IMR-90 (cell line): ENCODE data around the gene BAZ2B. TPM values are rescaled to one million over a fixed set of nuclear protein-coding genes. Genes with fewer than 3 reads are reported as not detected.

ENCODE experiments used
- ATAC-seq: fragments of 200-7000 bp; cut with Tn5 transposase; 2 replicates; pipeline ENCODE4 v1.9.1; 2020; ENCODE audit warnings: low read depth, mild to moderate bottlenecking, moderate library complexity
- BruUV-seq: library from RNA; stranded (reverse); fragments of 400-500 nt; replicated peaks from 2 replicates; lab custom pipeline; 2021; lab: Mats Ljungman, UMichigan
- CTCF ChIA-PET: fragments of 300-600 bp; formaldehyde crosslinking; extraction: SDS; loops from one replicate; lab custom pipeline; 2021; ENCODE audit warnings: antibody characterized with exemption; lab: Yijun Ruan, JAX
- POLR2A ChIA-PET: fragments of 300-600 bp; sonication (Branson Sonifier 250); formaldehyde crosslinking; loops from one replicate; lab custom pipeline; 2022; ENCODE audit warnings: antibody characterized with exemption; ENCODE audit not compliant: unreplicated experiment; lab: Charles Lee
- DNase-seq: peaks from one replicate; pipeline ENCODE4 v3.0.0; 2013
- H2AFZ ChIP-seq: replicated peaks from 2 replicates; pipeline ENCODE3; 2013; ENCODE audit warnings: low read length, mild to moderate bottlenecking; ENCODE audit not compliant: poor library complexity
- H2AK5ac ChIP-seq: 2 replicates; pipeline ENCODE4 v1.6.1; 2013; ENCODE audit warnings: low read depth, low read length, inconsistent platforms
- H2AK9ac ChIP-seq: replicated peaks from 2 replicates; pipeline ENCODE3; 2013; ENCODE audit warnings: mild to moderate bottlenecking, low read depth, low read length, moderate library complexity; ENCODE audit not compliant: poor library complexity
- H2BK120ac ChIP-seq: 2 replicates; pipeline ENCODE4 v1.6.1; 2013; ENCODE audit warnings: low read depth, low read length, inconsistent platforms
- H2BK15ac ChIP-seq: 3 replicates; pipeline ENCODE4 v1.6.1; 2013; ENCODE audit warnings: low read depth, low read length, inconsistent platforms
- H2BK20ac ChIP-seq: 2 replicates; pipeline ENCODE4 v1.6.1; 2013; ENCODE audit warnings: low read depth, mild to moderate bottlenecking, inconsistent platforms, low read length, moderate library complexity
- H2BK5ac ChIP-seq: 2 replicates; pipeline ENCODE4 v1.6.1; 2013; ENCODE audit warnings: mild to moderate bottlenecking, low read depth, low read length, inconsistent platforms; ENCODE audit not compliant: poor library complexity, severe bottlenecking
- H3K14ac ChIP-seq: replicated peaks from 2 replicates; pipeline ENCODE4 v1.6.1; 2013; ENCODE audit warnings: low read depth, low read length, inconsistent platforms
- H3K18ac ChIP-seq: 2 replicates; pipeline ENCODE4 v1.6.1; 2013; ENCODE audit warnings: low read depth, low read length, control low read depth
- H3K23ac ChIP-seq: 2 replicates; pipeline ENCODE4 v1.6.1; 2013; ENCODE audit warnings: low read depth, low read length, inconsistent platforms
- H3K27ac ChIP-seq: 2 replicates; pipeline ENCODE4 v1.5.1; 2013; ENCODE audit warnings: mild to moderate bottlenecking, control low read depth, low read length; ENCODE audit not compliant: insufficient read depth
- H3K27me3 ChIP-seq: 2 replicates; pipeline ENCODE4 v1.6.1; 2013; ENCODE audit warnings: low read length; ENCODE audit not compliant: control insufficient read depth, insufficient read depth
- H3K36me3 ChIP-seq: 2 replicates; pipeline ENCODE4 v1.6.1; 2013; ENCODE audit warnings: low read length, mixed read lengths; ENCODE audit not compliant: control insufficient read depth, insufficient read depth
- H3K4ac ChIP-seq: 2 replicates; pipeline ENCODE4 v1.6.1; 2013; ENCODE audit warnings: low read depth, low read length, inconsistent platforms
- H3K4me1 ChIP-seq: 2 replicates; pipeline ENCODE4 v1.6.1; 2013; ENCODE audit warnings: low read length, mixed read lengths; ENCODE audit not compliant: control insufficient read depth, insufficient read depth
- H3K4me2 ChIP-seq: 2 replicates; pipeline ENCODE4 v1.6.1; 2013; ENCODE audit warnings: low read depth, mild to moderate bottlenecking, control low read depth, low read length, moderate library complexity
- H3K4me3 ChIP-seq: 2 replicates; pipeline ENCODE4 v1.5.1; 2013; ENCODE audit warnings: low read depth, mild to moderate bottlenecking, control low read depth, low read length, moderate library complexity; ENCODE audit not compliant: insufficient read depth
- H3K56ac ChIP-seq: 2 replicates; pipeline ENCODE4 v1.6.1; 2013; ENCODE audit warnings: low read length, inconsistent platforms; ENCODE audit not compliant: insufficient read depth; ENCODE audit errors: extremely low read depth
- H3K79me1 ChIP-seq, 2 experiments: 2 replicates each; pipeline ENCODE4 v1.6.1; 2013; ENCODE audit warnings: low read length in 2 of 2, inconsistent platforms in 1 of 2, low read depth in 1 of 2
- H3K9ac ChIP-seq: 2 replicates; pipeline ENCODE4 v1.6.1; 2013; ENCODE audit warnings: low read depth, low read length, control low read depth
- H3K9me1 ChIP-seq: 2 replicates; pipeline ENCODE4 v1.6.1; 2013; ENCODE audit warnings: low read length, inconsistent platforms; ENCODE audit not compliant: insufficient read depth
- H3K9me3 ChIP-seq: 2 replicates; pipeline ENCODE4 v1.6.1; 2013; ENCODE audit warnings: low read length; ENCODE audit not compliant: control insufficient read depth, insufficient read depth
- H4K20me1 ChIP-seq: 2 replicates; pipeline ENCODE4 v1.6.1; 2013; ENCODE audit warnings: low read length, inconsistent platforms; ENCODE audit not compliant: insufficient read depth
- H4K5ac ChIP-seq: 2 replicates; pipeline ENCODE4 v1.6.1; 2013; ENCODE audit warnings: mild to moderate bottlenecking, low read depth, low read length, control low read depth
- H4K8ac ChIP-seq, 2 experiments: 2 replicates each; pipeline ENCODE4 v1.6.1; 2013; ENCODE audit warnings: low read depth in 2 of 2, low read length in 2 of 2, control low read depth in 1 of 2, inconsistent platforms in 1 of 2
- H4K91ac ChIP-seq: 2 replicates; pipeline ENCODE4 v1.6.1; 2013; ENCODE audit warnings: low read depth, low read length, inconsistent platforms; ENCODE audit not compliant: insufficient read depth
- BHLHE40 ChIP-seq: fragments of 150-350 bp; IDR thresholded peaks from 2 replicates; pipeline ENCODE4 v1.6.1; 2016; ENCODE audit warnings: mild to moderate bottlenecking, low read depth, low read length
- CHD1 ChIP-seq: IDR thresholded peaks from 2 replicates; pipeline ENCODE4 v1.6.1; 2012; ENCODE audit warnings: low read depth, low read length, improper control_type of control experiment
- CTCF ChIP-seq: conservative IDR thresholded peaks from 2 replicates; pipeline ENCODE4 v1.5.1; 2012; ENCODE audit warnings: mild to moderate bottlenecking, low read depth, low read length, improper control_type of control experiment
- MAFK ChIP-seq: IDR thresholded peaks from 2 replicates; pipeline ENCODE4 v1.6.1; 2012; ENCODE audit warnings: low read depth, low read length, improper control_type of control experiment
- MXI1 ChIP-seq: IDR thresholded peaks from 2 replicates; pipeline ENCODE4 v1.6.1; 2012; ENCODE audit warnings: low read depth, mild to moderate bottlenecking, low read length, moderate library complexity, borderline replicate concordance
- NFE2L2 ChIP-seq: fragments of 150-350 bp; IDR thresholded peaks from 2 replicates; pipeline ENCODE4 v1.6.1; 2016; ENCODE audit warnings: low read depth, mild to moderate bottlenecking, low read length
- POLR2A ChIP-seq: IDR thresholded peaks from 2 replicates; pipeline ENCODE4 v1.6.1; 2012; ENCODE audit warnings: mild to moderate bottlenecking, low read depth, low read length
- WGBS, 2 experiments: methylation state at CpG; one replicate each; pipeline versions ENCODE4 v1.1.5 to v1.1.7; 2013; ENCODE audit warnings: missing lambda C conversion rate in 2 of 2; ENCODE audit not compliant: insufficient read length in 1 of 2; ENCODE audit errors: extremely low coverage in 2 of 2; 5-methylcytosine and 5-hydroxymethylcytosine counted together
- dilution Hi-C: fragments of 300-500 bp; cut with HindIII; formaldehyde crosslinking; loops from one replicate; pipeline ENCODE4 v1.14.3; 2018; ENCODE audit warnings: low sequenced_read_pairs; ENCODE audit not compliant: unreplicated experiment
- in situ Hi-C: fragments of 300-500 bp; cut with MboI; formaldehyde crosslinking; loops from 3 replicates; pipeline ENCODE4 v1.14.3; 2019; ENCODE audit warnings: low sequenced_read_pairs, inconsistent platforms, mixed read lengths
- intact Hi-C: fragments of 100-400 bp; cut with micrococcal nuclease; formaldehyde crosslinking; loops from 2 replicates; pipeline ENCODE4 v1.10.0; 2022
- polyA plus RNA-seq, 3 experiments: library from polyadenylated mRNA; depleted of rRNA; stranded (reverse); fragments of >200 nt; gene quantifications; 2 replicates each; pipeline ENCODE4 v1.2.3, GENCODE V29; 2012; ENCODE audit warnings: low replicate concordance in 1 of 3
- total RNA-seq: library from RNA; depleted of rRNA; stranded (reverse); fragments of >200 nt; gene quantifications from 2 replicates; pipeline ENCODE4 v1.2.3, GENCODE V29; 2012

The BAZ2B gene
- total and polyA plus RNA-seq, 2 of the 4 experiments (the other 2 are of a cell fraction) = 8.9 to 42.1 TPM

- Histone ChIP-seq H3K9me1 (peaks cover 3% of the 10 kb centered on the region; the same call in 1 of the 2 replicates), H2AFZ (no peak overlapping the region), H4K91ac (no peak overlapping the region), H2BK15ac (no peak overlapping the region), H3K18ac (no peak overlapping the region), H3K9me3 (no peaks in the 10 kb centered on the region), H3K79me1 (no peaks in the 10 kb centered on the region), H3K36me3 (peaks cover 12% of the 10 kb centered on the region), H2BK5ac (no peak overlapping the region), H2BK120ac (no peak overlapping the region), H4K20me1 (no peaks in the 10 kb centered on the region), H2AK9ac (no peak overlapping the region), H3K9ac (no peak overlapping the region), H3K27me3 (no peaks in the 10 kb centered on the region), H4K8ac (no peak overlapping the region), H4K5ac (no peak overlapping the region), H2BK20ac (no peak overlapping the region), H3K4me1 (no peaks in the 10 kb centered on the region), H3K14ac (no peak overlapping the region), H3K27ac (no peak overlapping the region), H3K4me3 (no peak overlapping the region), H3K23ac (no peak overlapping the region), H3K4me2 (no peak overlapping the region), H2AK5ac (no peak overlapping the region), H3K4ac (no peak overlapping the region), H3K56ac (no peak overlapping the region)
- in situ Hi-C loops (no loop called here), dilution Hi-C loops (no loop called here), intact Hi-C loops (no loop called here)
- no CpG with 5 or more reads among the region's 1 CpG for WGBS, 2 experiments
- POLR2A ChIA-PET = no interaction called here
- BruUV-seq = no TSS peak
- CTCF ChIA-PET = interaction anchor here (0.6 kb wide), 1 partner anchor 247 kb away, joined by 10 read pairs; no protein-coding TSS in a partner anchor
- no peak for ATAC-seq
- TF ChIP-seq BHLHE40 (no peak), CTCF (no peak), POLR2A (no peak), NFE2L2 (no peak), MXI1 (no peak), CHD1 (no peak), MAFK (no peak)
- DNase-seq = no peak
Measured at GRCh38 chr2:159380685-159381239, 235.6 kb downstream of the BAZ2B start.
